ENCODE data around the gene HAUS8.

DNA sequence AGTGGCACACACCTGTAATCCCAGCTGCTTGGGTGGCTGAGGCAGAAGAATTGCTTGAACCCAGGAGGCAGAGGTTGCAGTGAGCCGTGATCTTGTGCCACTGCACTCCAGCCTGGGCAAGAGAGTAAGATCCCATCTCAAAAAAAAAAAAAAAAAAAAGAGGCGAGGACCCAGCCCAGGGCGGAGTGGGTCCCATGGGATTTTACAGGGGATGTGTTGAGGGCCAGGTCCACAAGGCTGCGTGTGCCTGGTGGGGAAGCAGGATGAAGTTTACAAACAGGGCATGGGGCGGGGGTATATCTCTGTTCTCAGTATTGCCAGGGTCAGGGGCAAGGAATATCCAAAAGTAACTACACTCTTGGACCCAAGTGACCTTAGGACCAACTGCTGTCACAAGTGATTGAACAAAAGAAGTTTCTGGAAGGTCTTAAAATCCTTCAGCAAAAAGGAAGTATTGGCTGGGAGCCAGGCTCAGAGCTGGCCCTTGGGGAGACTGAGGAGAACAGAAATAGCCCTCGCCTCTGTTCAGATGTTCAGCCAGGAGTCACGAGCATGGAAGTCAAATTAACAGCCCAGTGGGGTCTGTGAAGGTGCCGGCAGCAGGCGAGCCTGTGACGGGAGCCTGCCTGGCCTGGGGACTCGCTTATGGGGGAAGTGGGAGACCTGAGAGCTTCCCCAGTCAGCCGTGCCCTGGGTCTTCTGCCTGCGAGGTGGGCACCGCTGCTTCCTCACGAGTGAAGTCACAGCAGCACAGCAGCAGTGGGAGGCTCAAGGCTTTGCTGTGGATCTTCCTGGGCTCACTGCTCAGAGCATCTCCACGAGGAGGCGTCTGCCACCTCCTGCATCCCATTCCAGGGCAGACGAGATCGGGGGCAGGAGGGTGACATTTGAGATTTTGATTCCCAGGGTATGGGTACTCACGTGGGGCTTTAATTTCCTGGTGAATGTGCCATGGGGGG is 6.7 kb upstream of the HAUS8 start:
- TF ChIP-seq POLR2A (IDR thresholded peaks at IDR 0.05; ENCODE audit: low read depth, low read length), result no peak
- no peak for TF ChIP-seq CTCF (conservative IDR thresholded peaks at IDR 0.05; ENCODE audit: low read depth, low read length)
- no peak for TF ChIP-seq SMC3 (IDR thresholded peaks at IDR 0.05; ENCODE audit: low read depth, low read length)
